RWPE2 (cell line): ENCODE measurements around the gene GPC1.

Experiments used
- ATAC-seq: fragments of 200-7000 bp; cut with Tn5 transposase; 3 replicates; pipeline ENCODE4 v1.9.1; 2021; ENCODE audit warnings: low read depth
- DNase-seq: peaks from one replicate; pipeline ENCODE4 v3.0.0-alpha.2; 2020; ENCODE audit warnings: low spot score
- H3K27ac ChIP-seq: fragments of 450-650 bp; 2 replicates; pipeline ENCODE4 v1.5.1; 2017; ENCODE audit warnings: mild to moderate bottlenecking; ENCODE audit not compliant: poor library complexity, severe bottlenecking
- H3K27me3 ChIP-seq: fragments of 250-450 bp; sonication (Bioruptor Pico); 2 replicates; pipeline ENCODE4 v1.5.1; 2021; ENCODE audit warnings: mild to moderate bottlenecking, moderate library complexity; ENCODE audit not compliant: insufficient read depth, poor library complexity, severe bottlenecking
- H3K36me3 ChIP-seq: fragments of 250-450 bp; sonication (Bioruptor Pico); 2 replicates; pipeline ENCODE4 v1.5.1; 2020; ENCODE audit warnings: low read depth, mild to moderate bottlenecking, moderate library complexity
- H3K4me1 ChIP-seq: fragments of 250-450 bp; sonication (Bioruptor Pico); 2 replicates; pipeline ENCODE4 v1.5.1; 2021; ENCODE audit warnings: mild to moderate bottlenecking, moderate library complexity; ENCODE audit not compliant: insufficient read depth, poor library complexity, severe bottlenecking
- H3K4me3 ChIP-seq: fragments of 250-450 bp; sonication (Bioruptor Pico); 2 replicates; pipeline ENCODE4 v1.5.1; 2021; ENCODE audit warnings: mild to moderate bottlenecking, moderate library complexity; ENCODE audit not compliant: severe bottlenecking
- H3K9me3 ChIP-seq: fragments of 250-450 bp; sonication (Bioruptor Pico); 2 replicates; pipeline ENCODE4 v1.5.1; 2021; ENCODE audit warnings: mild to moderate bottlenecking, moderate library complexity; ENCODE audit not compliant: severe bottlenecking
- TF ChIP-seq, protein P1 (sequence below): fragments of 450-650 bp; IDR thresholded peaks from one replicate; pipeline ENCODE4 v1.5.1; 2017; ENCODE audit warnings: mild to moderate bottlenecking, moderate library complexity; ENCODE audit not compliant: poor library complexity, severe bottlenecking

The GPC1 gene

DNA sequence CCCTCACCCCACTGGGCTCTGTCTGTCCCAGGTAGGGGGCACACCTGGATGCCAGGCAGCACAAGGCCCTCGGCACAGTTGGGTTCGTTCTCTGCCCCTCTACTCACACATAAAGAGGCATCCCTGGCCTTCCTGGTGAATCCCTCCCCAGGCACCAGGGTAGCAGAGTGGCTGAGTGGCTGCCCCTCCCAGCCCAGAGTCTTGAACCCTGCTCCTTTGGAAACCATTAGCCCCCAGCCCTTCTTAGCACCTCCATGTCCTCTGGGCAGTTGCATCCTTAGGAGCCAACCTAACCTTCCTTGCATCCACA, 2.0 kb downstream of the GPC1 start:
- DNase-seq: no peak
- TF ChIP-seq, protein P1, sequence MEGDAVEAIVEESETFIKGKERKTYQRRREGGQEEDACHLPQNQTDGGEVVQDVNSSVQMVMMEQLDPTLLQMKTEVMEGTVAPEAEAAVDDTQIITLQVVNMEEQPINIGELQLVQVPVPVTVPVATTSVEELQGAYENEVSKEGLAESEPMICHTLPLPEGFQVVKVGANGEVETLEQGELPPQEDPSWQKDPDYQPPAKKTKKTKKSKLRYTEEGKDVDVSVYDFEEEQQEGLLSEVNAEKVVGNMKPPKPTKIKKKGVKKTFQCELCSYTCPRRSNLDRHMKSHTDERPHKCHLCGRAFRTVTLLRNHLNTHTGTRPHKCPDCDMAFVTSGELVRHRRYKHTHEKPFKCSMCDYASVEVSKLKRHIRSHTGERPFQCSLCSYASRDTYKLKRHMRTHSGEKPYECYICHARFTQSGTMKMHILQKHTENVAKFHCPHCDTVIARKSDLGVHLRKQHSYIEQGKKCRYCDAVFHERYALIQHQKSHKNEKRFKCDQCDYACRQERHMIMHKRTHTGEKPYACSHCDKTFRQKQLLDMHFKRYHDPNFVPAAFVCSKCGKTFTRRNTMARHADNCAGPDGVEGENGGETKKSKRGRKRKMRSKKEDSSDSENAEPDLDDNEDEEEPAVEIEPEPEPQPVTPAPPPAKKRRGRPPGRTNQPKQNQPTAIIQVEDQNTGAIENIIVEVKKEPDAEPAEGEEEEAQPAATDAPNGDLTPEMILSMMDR: no peak
- ATAC-seq: no peak
- Histone ChIP-seq H3K4me3 (peak overlapping the region; percentile 99), H3K27me3 (no peaks in the 10 kb centered on the region), H3K27ac (peak overlapping the region; percentile 96), H3K9me3 (no peaks in the 10 kb centered on the region), H3K4me1 (peaks cover 27% of the 10 kb centered on the region), H3K36me3 (peaks cover 3% of the 10 kb centered on the region; the same call in 1 of the 2 replicates)

DNA sequence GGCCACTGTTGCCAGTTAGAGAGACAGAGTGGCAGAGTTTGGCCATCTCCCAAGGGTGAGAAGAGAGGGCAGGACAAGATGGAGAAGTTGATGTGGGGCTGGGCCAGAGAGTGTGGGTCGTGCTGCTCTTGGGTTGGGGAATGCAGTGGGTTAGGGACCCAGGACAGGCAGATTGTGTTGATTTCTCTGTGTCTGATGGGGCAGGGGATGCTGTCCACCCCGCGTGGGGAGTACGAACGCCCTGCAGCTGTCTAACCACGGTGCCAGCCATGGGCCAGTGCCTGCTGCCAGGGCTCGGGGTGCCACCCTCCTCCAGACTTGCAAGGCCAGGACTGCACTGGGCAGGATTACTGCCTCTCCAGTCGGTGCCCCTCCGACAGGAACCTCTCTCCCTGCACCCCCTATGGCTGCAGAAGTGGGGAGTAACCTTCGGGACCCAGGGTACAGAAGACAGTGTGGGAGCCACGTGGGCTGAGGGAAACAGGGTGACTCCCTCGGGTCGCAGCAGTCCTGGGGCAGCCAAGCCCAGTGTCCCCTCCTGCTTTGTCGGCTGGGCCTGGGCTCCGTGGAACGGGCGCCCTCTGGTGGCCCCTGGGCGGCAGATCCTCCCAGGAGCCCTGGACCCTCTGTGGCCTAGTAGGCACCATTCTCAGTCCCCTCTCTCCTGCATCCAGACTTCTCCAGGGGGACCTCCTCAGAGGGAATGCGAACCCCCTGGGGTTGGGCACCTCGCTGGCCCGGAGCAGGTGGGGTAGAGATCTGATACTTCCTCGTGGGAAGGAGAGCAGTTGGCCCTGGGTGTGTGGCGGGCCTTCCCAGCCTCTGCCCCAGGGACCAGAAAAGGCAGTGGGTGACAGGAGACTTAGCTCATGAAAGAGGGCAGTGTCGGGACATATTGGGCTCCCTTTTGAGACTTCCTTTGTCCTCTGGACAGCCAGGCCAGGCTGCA, 2.7 kb downstream of the GPC1 start:
- H3K27ac ChIP-seq: peak overlapping the region; percentile 96
- ATAC-seq: peak; percentile 24
- no peaks in the 10 kb centered on the region for H3K9me3 ChIP-seq
- TF ChIP-seq, protein P1: peak; percentile 96
- H3K4me3 ChIP-seq: peak overlapping the region; percentile 9
- H3K27me3 ChIP-seq: no peaks in the 10 kb centered on the region
- DNase-seq: peak; percentile 69
- H3K4me1 ChIP-seq: peaks cover 31% of the 10 kb centered on the region
- peaks cover 3% of the 10 kb centered on the region; the same call in 1 of the 2 replicates for H3K36me3 ChIP-seq

GRCh38 chr2:240438810-240439697, 3.6 kb downstream of the GPC1 start:
- H3K9me3 ChIP-seq: no peaks in the 10 kb centered on the region
- peak overlapping the region; percentile 96 for H3K27ac ChIP-seq
- DNase-seq: no peak
- H3K4me1 ChIP-seq: peaks cover 24% of the 10 kb centered on the region
- H3K27me3 ChIP-seq: no peaks in the 10 kb centered on the region
- no peak for ATAC-seq
- peak overlapping the region; percentile 1 for H3K4me3 ChIP-seq
- H3K36me3 ChIP-seq: peaks cover 4% of the 10 kb centered on the region
- TF ChIP-seq, protein P1: no peak

DNA sequence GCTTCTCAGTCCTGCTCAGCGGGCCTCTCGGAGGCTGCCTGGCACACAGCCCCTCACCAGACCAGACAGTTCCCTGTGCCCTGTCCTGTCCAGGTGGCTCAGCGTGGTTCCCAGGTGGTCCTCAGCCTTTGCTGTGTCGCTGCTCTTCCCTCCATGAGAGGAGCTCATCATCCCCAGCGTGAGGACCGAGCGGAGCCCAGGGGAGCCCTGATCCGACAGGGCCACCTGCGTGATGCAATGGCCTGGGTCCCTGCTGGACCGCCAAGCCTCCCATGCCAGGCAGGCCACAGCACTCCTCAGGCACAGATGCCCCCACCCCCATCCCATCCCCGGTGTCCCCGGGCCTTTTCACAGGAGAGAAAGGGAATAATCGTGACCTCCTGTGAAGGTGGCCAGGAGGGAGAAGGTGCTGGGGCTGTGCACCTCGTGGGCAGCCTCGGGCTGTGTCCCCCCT, 4.3 kb downstream of the GPC1 start:
- TF ChIP-seq, protein P1: no peak
- no peak for ATAC-seq
- Histone ChIP-seq H3K4me1 (peaks cover 24% of the 10 kb centered on the region), H3K36me3 (peaks cover 10% of the 10 kb centered on the region), H3K27me3 (no peaks in the 10 kb centered on the region), H3K4me3 (no peak overlapping the region), H3K27ac (no peak overlapping the region), H3K9me3 (no peaks in the 10 kb centered on the region)
- DNase-seq: no peak
